Measurements from ENCODE around the gene MED13.

The MED13 gene

DNA sequence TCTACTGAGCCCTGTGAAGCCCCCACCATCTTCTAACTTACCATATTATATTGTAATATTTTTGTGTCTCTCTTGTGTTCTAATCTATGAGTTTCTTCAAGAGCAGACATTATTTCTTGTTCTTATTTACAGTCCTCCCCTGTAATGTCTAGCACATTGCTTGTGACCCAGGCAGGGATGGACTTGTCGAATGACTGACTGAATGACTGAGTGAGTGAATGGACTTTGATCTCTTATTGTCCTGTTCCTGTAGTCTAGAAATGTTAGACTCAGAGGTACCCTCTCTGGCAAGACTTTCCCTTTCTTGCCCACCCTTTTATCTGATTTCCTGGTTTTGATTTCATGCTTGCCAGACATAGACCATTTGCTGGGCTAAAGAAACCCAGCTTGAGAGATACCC, 35.0 kb upstream of the MED13 start:
- Histone ChIP-seq H3K9me3 (ENCODE audit: control insufficient read depth, low read length) (no peaks in the 10 kb centered on the region), H3K4me1 (ENCODE audit: control insufficient read depth, insufficient read depth, low read length) (no peaks in the 10 kb centered on the region), H3K4me3 (ENCODE audit: low read length) (no peak overlapping the region), H3K27me3 (ENCODE audit: control insufficient read depth, insufficient read depth, low read length) (no peaks in the 10 kb centered on the region), H3K9ac (ENCODE audit: low read length) (no peak overlapping the region), H3K36me3 (ENCODE audit: control insufficient read depth, insufficient read depth, low read length) (no peaks in the 10 kb centered on the region)

DNA sequence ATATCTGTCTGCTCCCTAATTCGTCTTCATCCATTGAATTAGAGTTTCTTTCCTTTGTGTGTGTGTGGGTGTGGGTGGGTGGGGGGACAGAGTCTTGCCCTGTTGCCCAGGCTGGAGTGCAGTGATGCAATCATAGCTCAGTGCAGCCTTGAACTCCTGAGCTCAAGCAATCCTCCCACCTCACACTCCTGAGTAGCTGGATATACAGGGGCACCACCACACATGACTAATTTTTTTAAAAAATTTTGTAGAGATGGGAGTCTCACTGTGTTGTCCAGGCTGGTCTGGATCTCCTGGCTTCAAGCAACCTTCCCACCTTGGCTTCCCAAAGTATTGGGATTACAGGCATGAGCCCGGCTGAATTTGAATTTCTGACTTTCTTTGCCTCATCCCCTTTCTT, 34.5 kb upstream of the MED13 start:
- H3K4me3 ChIP-seq (ENCODE audit: low read length) = no peak overlapping the region
- H3K4me1 ChIP-seq (ENCODE audit: control insufficient read depth, insufficient read depth, low read length) = no peaks in the 10 kb centered on the region
- H3K36me3 ChIP-seq (ENCODE audit: control insufficient read depth, insufficient read depth, low read length) = no peaks in the 10 kb centered on the region
- no peaks in the 10 kb centered on the region for H3K27me3 ChIP-seq (ENCODE audit: control insufficient read depth, insufficient read depth, low read length)
- no peaks in the 10 kb centered on the region for H3K9me3 ChIP-seq (ENCODE audit: control insufficient read depth, low read length)
- no peak overlapping the region for H3K9ac ChIP-seq (ENCODE audit: low read length)

DNA sequence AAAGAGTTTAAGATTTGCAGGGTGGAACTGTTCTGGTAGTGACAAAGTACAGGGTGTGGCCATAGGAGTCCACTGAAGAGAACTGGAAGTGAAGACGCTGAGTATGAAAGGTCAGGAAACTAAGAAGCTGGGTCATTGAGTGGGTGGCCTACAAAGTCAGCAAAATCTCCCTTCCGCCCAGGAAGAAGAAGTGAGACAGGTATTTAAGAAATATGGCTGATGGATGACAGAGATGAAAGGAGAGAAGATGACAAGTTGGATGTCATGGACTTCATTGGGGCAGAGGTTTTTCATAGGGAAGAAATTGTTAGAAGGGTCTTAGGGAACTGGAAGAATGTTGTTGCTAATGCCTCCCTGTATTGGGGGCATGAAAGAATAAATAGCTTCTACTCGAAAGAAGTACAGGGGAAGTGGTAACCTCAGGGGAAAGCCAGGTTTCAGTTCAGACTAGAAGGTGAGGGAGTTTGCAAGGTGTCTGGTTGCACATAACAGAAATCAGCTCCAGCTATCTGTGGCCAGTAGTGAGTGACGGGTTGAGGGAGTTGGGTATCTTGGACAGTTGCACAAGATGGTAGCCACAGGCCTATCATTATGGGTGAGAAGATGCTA, 33.6 kb upstream of the MED13 start:
- Histone ChIP-seq H3K27me3 (ENCODE audit: control insufficient read depth, insufficient read depth, low read length) (no peaks in the 10 kb centered on the region), H3K4me1 (ENCODE audit: control insufficient read depth, insufficient read depth, low read length) (peaks cover 4% of the 10 kb centered on the region), H3K9me3 (ENCODE audit: control insufficient read depth, low read length) (no peaks in the 10 kb centered on the region), H3K4me3 (ENCODE audit: low read length) (no peak overlapping the region), H3K36me3 (ENCODE audit: control insufficient read depth, insufficient read depth, low read length) (no peaks in the 10 kb centered on the region), H3K9ac (ENCODE audit: low read length) (no peak overlapping the region)

DNA sequence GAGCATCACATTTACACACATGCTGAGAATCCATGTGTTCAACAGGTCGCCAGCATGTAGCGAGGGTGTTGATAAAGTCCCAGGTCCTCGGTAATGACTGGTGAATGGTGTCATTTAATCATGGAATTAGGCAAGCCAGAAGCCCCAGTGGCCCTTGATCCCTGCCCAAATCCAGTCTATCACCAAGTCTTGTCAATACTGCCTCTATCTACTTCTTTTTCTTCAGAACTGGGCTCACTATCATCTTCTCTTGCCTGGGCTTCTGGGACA, 31.3 kb upstream of the MED13 start:
- Histone ChIP-seq H3K36me3 (ENCODE audit: control insufficient read depth, insufficient read depth, low read length) (no peaks in the 10 kb centered on the region), H3K27me3 (ENCODE audit: control insufficient read depth, insufficient read depth, low read length) (no peaks in the 10 kb centered on the region), H3K9me3 (ENCODE audit: control insufficient read depth, low read length) (no peaks in the 10 kb centered on the region), H3K4me3 (ENCODE audit: low read length) (no peak overlapping the region), H3K9ac (ENCODE audit: low read length) (no peak overlapping the region), H3K4me1 (ENCODE audit: control insufficient read depth, insufficient read depth, low read length) (peaks cover 11% of the 10 kb centered on the region)

DNA sequence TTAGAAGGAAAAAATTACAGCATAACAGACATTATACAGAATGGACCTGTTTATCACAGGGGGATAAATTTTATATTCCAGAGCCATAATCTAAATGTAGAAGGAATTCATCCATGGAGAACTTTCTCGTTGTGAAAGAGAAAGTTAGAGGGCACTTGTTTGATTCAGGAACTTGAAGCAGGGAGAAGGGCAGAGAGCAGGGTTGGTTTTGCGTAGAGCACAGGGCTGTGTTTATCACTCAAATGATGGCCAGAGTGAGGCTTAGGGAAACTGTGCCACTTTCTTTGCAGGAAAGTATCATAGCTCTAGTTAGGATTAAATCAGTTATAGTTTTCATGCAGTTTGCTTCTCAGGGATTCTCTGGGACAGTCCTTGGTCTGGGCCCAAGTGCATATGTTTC, 29.1 kb upstream of the MED13 start:
- no peaks in the 10 kb centered on the region for H3K9me3 ChIP-seq (ENCODE audit: control insufficient read depth, low read length)
- H3K4me1 ChIP-seq (ENCODE audit: control insufficient read depth, insufficient read depth, low read length) = peaks cover 30% of the 10 kb centered on the region
- no peaks in the 10 kb centered on the region for H3K27me3 ChIP-seq (ENCODE audit: control insufficient read depth, insufficient read depth, low read length)
- no peaks in the 10 kb centered on the region for H3K36me3 ChIP-seq (ENCODE audit: control insufficient read depth, insufficient read depth, low read length)
- H3K4me3 ChIP-seq (ENCODE audit: low read length) = no peak overlapping the region
- H3K9ac ChIP-seq (ENCODE audit: low read length) = no peak overlapping the region

DNA sequence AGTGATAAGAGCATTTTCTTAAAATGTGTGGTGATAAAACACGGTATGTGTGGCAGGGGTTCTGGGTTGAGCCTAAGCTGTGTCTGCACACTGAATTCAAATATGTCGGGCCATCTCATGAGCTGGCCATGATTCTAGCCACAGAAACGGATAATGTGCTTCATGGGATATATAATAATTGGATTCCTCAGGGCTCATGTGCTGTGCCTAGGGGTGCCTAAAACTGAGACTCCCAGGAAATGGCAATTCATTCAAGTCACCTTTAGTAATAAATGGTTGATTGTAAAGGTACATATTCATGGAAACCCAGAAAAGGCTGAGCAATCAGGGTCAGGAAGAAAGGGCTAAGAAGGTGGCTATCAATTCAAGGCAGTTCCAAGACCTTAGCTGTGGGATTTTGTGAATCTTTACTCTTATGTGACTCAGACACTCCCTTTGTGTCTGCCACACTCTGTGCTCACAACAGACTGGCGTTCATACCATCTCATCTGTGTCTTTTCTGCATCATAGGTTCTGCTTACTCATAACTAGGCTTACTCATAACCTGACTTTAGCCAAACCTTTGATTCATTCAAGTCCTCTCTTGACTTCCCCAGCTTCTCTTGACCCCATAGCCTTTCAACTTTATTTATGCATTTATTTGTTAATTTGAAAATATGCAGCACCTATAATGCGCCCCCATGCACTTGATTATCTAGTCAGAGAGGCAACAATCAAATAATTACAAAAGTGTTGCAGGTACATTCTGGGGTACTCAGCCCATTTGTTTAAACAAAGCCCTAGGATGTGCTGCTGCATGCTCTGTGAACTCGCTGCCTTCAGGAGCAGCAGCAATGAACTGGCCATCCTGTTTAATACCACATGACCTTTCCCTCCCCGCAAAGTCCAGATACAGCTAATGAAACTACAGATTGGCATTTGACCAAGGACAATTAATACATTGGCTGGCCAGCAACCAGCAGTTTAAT, 28.4 kb upstream of the MED13 start:
- Histone ChIP-seq H3K27me3 (ENCODE audit: control insufficient read depth, insufficient read depth, low read length) (no peaks in the 10 kb centered on the region), H3K4me1 (ENCODE audit: control insufficient read depth, insufficient read depth, low read length) (peaks cover 33% of the 10 kb centered on the region), H3K9me3 (ENCODE audit: control insufficient read depth, low read length) (no peaks in the 10 kb centered on the region), H3K36me3 (ENCODE audit: control insufficient read depth, insufficient read depth, low read length) (no peaks in the 10 kb centered on the region), H3K9ac (ENCODE audit: low read length) (no peak overlapping the region), H3K4me3 (ENCODE audit: low read length) (no peak overlapping the region)

DNA sequence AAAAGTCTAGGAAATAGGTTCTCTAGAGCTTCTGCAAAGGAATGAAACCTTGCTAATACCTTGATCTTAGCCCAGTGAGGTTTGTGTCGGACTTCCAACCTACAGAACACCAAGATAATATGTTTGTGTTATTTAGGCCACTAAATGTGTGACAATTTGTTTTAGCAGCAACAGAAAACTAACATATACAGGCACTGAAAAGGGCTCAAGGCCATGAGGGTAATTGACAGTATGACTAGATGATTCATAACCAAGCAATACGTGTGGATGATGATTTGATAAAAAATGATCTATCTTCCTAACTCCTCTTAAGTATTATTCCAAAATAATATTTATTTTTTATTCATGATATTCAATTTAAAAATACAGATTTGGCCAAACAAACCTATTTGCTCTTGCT, 27.7 kb upstream of the MED13 start:
- H3K9ac ChIP-seq (ENCODE audit: low read length) = no peak overlapping the region
- H3K4me1 ChIP-seq (ENCODE audit: control insufficient read depth, insufficient read depth, low read length) = peaks cover 33% of the 10 kb centered on the region
- no peak overlapping the region for H3K4me3 ChIP-seq (ENCODE audit: low read length)
- no peaks in the 10 kb centered on the region for H3K9me3 ChIP-seq (ENCODE audit: control insufficient read depth, low read length)
- H3K36me3 ChIP-seq (ENCODE audit: control insufficient read depth, insufficient read depth, low read length) = no peaks in the 10 kb centered on the region
- H3K27me3 ChIP-seq (ENCODE audit: control insufficient read depth, insufficient read depth, low read length) = no peaks in the 10 kb centered on the region

DNA sequence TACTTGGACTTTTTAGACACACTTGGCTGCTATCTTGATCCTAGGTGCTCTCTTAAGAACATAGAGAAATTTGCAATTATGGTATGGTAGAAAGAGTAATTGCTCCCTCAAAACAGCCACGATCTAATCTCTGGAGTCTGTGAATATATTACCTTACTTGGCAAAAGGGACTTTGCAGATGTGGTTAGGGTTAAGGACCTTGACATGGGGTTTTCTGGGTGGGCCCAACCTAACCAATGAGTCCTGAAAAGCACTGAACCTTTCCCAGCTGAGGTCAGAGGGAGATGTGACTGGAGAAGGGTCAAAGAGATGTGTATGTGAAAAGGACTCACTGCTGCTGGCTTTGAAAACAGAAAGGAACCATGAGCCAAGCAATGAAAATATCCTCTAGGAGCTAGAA, 26.7 kb upstream of the MED13 start:
- Histone ChIP-seq H3K27me3 (ENCODE audit: control insufficient read depth, insufficient read depth, low read length) (no peaks in the 10 kb centered on the region), H3K9ac (ENCODE audit: low read length) (no peak overlapping the region), H3K36me3 (ENCODE audit: control insufficient read depth, insufficient read depth, low read length) (no peaks in the 10 kb centered on the region), H3K4me1 (ENCODE audit: control insufficient read depth, insufficient read depth, low read length) (peaks cover 33% of the 10 kb centered on the region), H3K4me3 (ENCODE audit: low read length) (no peak overlapping the region), H3K9me3 (ENCODE audit: control insufficient read depth, low read length) (no peaks in the 10 kb centered on the region)

DNA sequence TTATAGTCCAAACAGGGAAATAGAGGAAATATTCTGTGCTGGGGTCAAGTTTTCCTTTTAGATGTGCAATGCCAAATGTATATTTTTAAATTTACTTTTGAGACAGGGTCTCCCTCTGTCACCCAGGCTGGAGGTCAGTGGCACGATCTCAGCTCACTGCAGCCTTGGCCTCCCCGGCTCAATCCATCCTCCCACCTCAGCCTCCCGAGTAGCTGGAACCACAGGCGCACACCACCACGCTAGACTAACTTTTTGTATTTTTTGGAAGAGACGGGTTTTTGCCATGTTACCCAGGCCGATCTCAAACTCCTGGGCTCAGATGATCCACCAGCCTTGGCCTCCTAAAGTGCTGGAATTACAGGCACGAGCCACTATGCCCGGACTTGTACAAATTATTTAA, 25.8 kb upstream of the MED13 start:
- no peak overlapping the region for H3K9ac ChIP-seq (ENCODE audit: low read length)
- H3K4me1 ChIP-seq (ENCODE audit: control insufficient read depth, insufficient read depth, low read length) = peaks cover 33% of the 10 kb centered on the region
- H3K4me3 ChIP-seq (ENCODE audit: low read length) = no peak overlapping the region
- no peaks in the 10 kb centered on the region for H3K9me3 ChIP-seq (ENCODE audit: control insufficient read depth, low read length)
- no peaks in the 10 kb centered on the region for H3K27me3 ChIP-seq (ENCODE audit: control insufficient read depth, insufficient read depth, low read length)
- H3K36me3 ChIP-seq (ENCODE audit: control insufficient read depth, insufficient read depth, low read length) = no peaks in the 10 kb centered on the region

DNA sequence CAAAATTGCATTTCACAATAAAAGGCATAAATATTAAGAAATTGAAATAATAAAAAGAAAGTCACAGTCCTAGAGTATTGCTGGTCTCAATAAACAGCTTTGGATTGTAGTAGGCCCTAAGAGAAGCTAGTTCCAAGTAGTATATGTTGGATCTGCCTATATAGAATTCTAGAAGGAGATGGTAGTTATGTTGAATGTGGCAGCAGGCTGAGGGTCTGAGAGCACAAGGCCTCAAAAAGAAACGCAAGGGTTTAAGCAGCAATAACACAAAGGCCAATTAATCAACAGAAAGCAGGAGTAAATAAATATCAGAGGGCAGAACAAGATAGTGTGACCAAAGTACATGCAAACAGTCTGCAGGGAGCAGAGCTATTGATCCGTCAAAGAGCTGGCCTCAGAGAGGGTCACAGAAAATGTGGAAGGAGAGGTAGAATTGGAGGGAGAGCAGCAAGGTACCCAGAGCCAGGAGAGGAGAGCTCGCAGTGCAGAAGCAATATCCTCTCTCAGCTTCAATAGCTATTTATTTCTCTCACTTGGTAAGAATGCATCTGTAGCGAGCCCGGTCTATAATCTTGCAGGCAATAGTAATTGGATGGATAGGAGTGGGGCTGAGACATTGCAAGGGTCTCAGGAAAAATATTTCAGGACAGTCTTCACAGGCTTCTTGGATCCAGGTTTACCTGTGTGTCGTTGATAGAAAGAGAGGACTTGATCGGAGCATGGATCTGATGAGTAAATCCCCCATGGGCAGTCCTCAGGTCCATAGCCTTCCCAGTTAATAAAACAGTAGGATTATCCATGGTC, 25.1 kb upstream of the MED13 start:
- Histone ChIP-seq H3K9ac (ENCODE audit: low read length) (no peak overlapping the region), H3K4me1 (ENCODE audit: control insufficient read depth, insufficient read depth, low read length) (peaks cover 33% of the 10 kb centered on the region), H3K4me3 (ENCODE audit: low read length) (no peak overlapping the region), H3K27me3 (ENCODE audit: control insufficient read depth, insufficient read depth, low read length) (no peaks in the 10 kb centered on the region), H3K36me3 (ENCODE audit: control insufficient read depth, insufficient read depth, low read length) (no peaks in the 10 kb centered on the region), H3K9me3 (ENCODE audit: control insufficient read depth, low read length) (no peaks in the 10 kb centered on the region)

DNA sequence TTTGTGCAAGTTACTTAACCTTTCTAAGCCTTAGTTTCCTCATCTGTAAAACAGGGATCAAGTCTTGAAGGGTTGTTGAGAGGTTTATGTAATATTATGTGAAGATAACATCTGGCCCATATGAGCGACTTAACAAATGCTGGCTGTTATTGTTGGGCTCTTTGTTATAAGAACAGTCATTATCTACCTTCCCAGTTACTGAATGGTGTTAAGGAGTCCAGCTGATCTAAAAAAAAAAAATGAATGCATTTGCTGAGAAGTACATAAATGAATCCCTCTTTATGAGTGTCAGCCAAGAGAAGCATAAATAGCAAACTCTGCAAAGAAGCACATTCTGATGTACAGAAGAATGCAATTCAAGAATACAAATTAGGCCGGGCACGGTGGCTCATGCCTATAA, 24.3 kb upstream of the MED13 start:
- Histone ChIP-seq H3K27me3 (ENCODE audit: control insufficient read depth, insufficient read depth, low read length) (no peaks in the 10 kb centered on the region), H3K9me3 (ENCODE audit: control insufficient read depth, low read length) (no peaks in the 10 kb centered on the region), H3K4me1 (ENCODE audit: control insufficient read depth, insufficient read depth, low read length) (peaks cover 33% of the 10 kb centered on the region), H3K36me3 (ENCODE audit: control insufficient read depth, insufficient read depth, low read length) (no peaks in the 10 kb centered on the region), H3K9ac (ENCODE audit: low read length) (no peak overlapping the region), H3K4me3 (ENCODE audit: low read length) (no peak overlapping the region)

DNA sequence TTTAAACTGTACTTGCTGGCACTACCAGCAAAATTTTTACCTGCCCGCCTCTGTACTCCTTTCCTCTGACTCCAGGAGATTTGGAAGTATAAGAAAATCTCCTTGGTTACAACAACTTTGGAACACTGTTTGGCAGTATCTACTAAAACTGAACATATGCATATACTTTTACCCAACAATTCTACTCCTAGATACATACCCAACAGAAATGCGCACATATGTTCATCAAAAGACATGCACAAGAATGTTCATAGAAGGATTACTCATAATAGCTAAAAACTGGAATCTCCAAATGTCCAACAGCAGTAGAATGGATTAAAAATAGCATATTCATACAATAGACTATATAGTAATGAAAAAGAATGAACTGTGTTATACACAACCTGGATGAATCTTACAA, 21.7 kb upstream of the MED13 start:
- H3K27me3 ChIP-seq (ENCODE audit: control insufficient read depth, insufficient read depth, low read length) = no peaks in the 10 kb centered on the region

More for the DNA sequence above, 21.7 kb upstream of the MED13 start:
- Histone ChIP-seq H3K9me3 (ENCODE audit: control insufficient read depth, low read length) (no peaks in the 10 kb centered on the region), H3K36me3 (ENCODE audit: control insufficient read depth, insufficient read depth, low read length) (no peaks in the 10 kb centered on the region), H3K9ac (ENCODE audit: low read length) (no peak overlapping the region), H3K4me1 (ENCODE audit: control insufficient read depth, insufficient read depth, low read length) (peaks cover 21% of the 10 kb centered on the region), H3K4me3 (ENCODE audit: low read length) (no peak overlapping the region)
